Mesothelial cell of epicardium (in vitro differentiated cells): ENCODE measurements around the gene EPN1. TPM values are rescaled to one million over a fixed set of nuclear protein-coding genes. Genes with fewer than 3 reads are reported as not detected.

ENCODE experiments used
- DNase-seq, 2 experiments: peaks; one replicate each; pipeline ENCODE4 v3.0.0; 2021; ENCODE audit warnings: low spot score in 2 of 2; ENCODE audit not compliant: unreplicated experiment in 2 of 2
- H3K27ac Mint-ChIP-seq: 2 replicates; pipeline ENCODE4 v1.8.0; 2021; ENCODE audit warnings: mixed read lengths
- H3K27me3 Mint-ChIP-seq: 2 replicates; pipeline ENCODE4 v1.8.0; 2021; ENCODE audit warnings: low read depth, mixed read lengths
- H3K36me3 Mint-ChIP-seq: 2 replicates; pipeline ENCODE4 v1.8.0; 2021; ENCODE audit warnings: mixed read lengths
- H3K4me1 Mint-ChIP-seq: 2 replicates; pipeline ENCODE4 v1.8.0; 2021; ENCODE audit warnings: mixed read lengths
- H3K4me3 Mint-ChIP-seq: 2 replicates; pipeline ENCODE4 v1.8.0; 2021; ENCODE audit warnings: mild to moderate bottlenecking, moderate library complexity, mixed read lengths
- H3K9me3 Mint-ChIP-seq: 2 replicates; pipeline ENCODE4 v1.8.0; 2021; ENCODE audit warnings: mixed read lengths
- CTCF ChIP-seq: fragments of 200-600 bp; sonication (generic); IDR thresholded peaks from one replicate; pipeline ENCODE4 v1.5.0; 2021; ENCODE audit warnings: antibody characterized with exemption; ENCODE audit not compliant: unreplicated experiment
- total RNA-seq: library from RNA; stranded (reverse); gene quantifications from 3 replicates; pipeline ENCODE4 v1.2.1, GENCODE V29; 2021

Gene EPN1
- total RNA-seq, 1 donor from 2014 or later: 99.6 TPM

GRCh38 chr19:55644191-55644833 lies 30.7 kb upstream of the EPN1 start:
- H3K36me3 Mint-ChIP-seq: no peaks in the 10 kb centered on the region
- TF ChIP-seq CTCF: no peak
- no peak for DNase-seq
- H3K27ac Mint-ChIP-seq: peak overlapping the region; percentile 96
- no peaks in the 10 kb centered on the region for H3K9me3 Mint-ChIP-seq
- H3K4me3 Mint-ChIP-seq: peak overlapping the region; percentile 93
- no peaks in the 10 kb centered on the region for H3K27me3 Mint-ChIP-seq
- H3K4me1 Mint-ChIP-seq: peaks cover 44% of the 10 kb centered on the region

- Mint-ChIP-seq H3K27me3 (no peaks in the 10 kb centered on the region), H3K9me3 (no peaks in the 10 kb centered on the region), H3K27ac (peak overlapping the region; percentile 96), H3K4me3 (peak overlapping the region; percentile 93), H3K36me3 (peaks cover under 1% of the 10 kb centered on the region), H3K4me1 (peaks cover 50% of the 10 kb centered on the region)
- DNase-seq: no peak
- no peak for TF ChIP-seq CTCF
Observed at GRCh38 chr19:55644842-55645511, 30.0 kb upstream of the EPN1 start.

GRCh38 chr19:55645512-55645881 lies 29.5 kb upstream of the EPN1 start:
- Mint-ChIP-seq H3K4me3 (peak overlapping the region; percentile 55), H3K27me3 (no peaks in the 10 kb centered on the region), H3K4me1 (peaks cover 52% of the 10 kb centered on the region), H3K27ac (peak overlapping the region; percentile 56), H3K36me3 (peaks cover 5% of the 10 kb centered on the region), H3K9me3 (no peaks in the 10 kb centered on the region)
- no peak for DNase-seq
- no peak for TF ChIP-seq CTCF

GRCh38 chr19:55646889-55647731 lies 27.9 kb upstream of the EPN1 start:
- Mint-ChIP-seq H3K27me3 (no peaks in the 10 kb centered on the region), H3K9me3 (no peaks in the 10 kb centered on the region), H3K27ac (peak overlapping the region; percentile 95), H3K36me3 (peaks cover 6% of the 10 kb centered on the region), H3K4me1 (peaks cover 46% of the 10 kb centered on the region), H3K4me3 (peak overlapping the region; percentile 88)
- no peak for DNase-seq
- TF ChIP-seq CTCF: no peak

GRCh38 chr19:55647732-55648584 lies 27.1 kb upstream of the EPN1 start, which contains the start of gene CCDC106:
Gene CCDC106, plus strand, starts transcription at chr19:55648212. Its CDS starts 835 bp downstream, at chr19:55649047.
- peaks cover 9% of the 10 kb centered on the region for H3K36me3 Mint-ChIP-seq
- no peaks in the 10 kb centered on the region for H3K9me3 Mint-ChIP-seq

More at GRCh38 chr19:55647732-55648584, 27.1 kb upstream of the EPN1 start, which contains the start of gene CCDC106:
- peak within 1 kb of the TSS; percentile 88 for H3K4me3 Mint-ChIP-seq
- DNase-seq: peak; percentile 56 to 82
- H3K27me3 Mint-ChIP-seq: no peaks in the 10 kb centered on the region
- TF ChIP-seq CTCF: no peak
- peak within 1 kb of the TSS; percentile 95 for H3K27ac Mint-ChIP-seq
- H3K4me1 Mint-ChIP-seq: peaks cover 43% of the 10 kb centered on the region
